ENCODE measurements around the gene AKR1C8.

DNA sequence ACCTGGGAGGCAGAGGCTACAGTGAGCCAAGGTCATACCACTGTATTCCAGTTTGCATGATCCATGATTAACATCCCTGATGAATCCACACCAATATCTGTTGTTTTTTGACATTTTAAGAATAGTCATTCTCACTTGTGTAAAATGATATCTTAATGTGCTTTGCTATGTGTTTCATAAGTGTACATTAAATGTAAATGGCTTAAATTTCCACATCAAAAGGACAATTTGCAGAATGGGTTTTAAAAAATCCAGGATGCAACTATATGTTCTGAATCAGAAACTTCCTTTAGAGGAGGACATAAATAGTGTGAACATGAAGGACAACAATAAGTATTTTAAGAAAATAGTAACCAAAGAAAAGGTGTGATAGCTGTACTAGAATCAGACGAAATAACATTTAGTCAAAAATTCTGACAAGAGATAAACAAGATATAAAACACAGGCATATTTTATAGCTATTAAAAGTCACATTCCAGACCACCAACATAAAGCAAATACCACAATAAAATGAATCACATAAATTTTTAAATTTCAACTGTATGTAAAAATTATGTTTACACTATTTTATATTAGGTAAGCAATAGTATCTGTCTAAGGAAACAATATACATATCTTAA is 48.4 kb downstream of the AKR1C8 start:
- no peak for TF ChIP-seq POLR2AphosphoS5 (IDR thresholded peaks at IDR 0.05; ENCODE audit: low read depth, low read length)
- TF ChIP-seq PAX5 (IDR thresholded peaks at IDR 0.05; ENCODE audit: insufficient read depth, low read length, severe bottlenecking): no peak
- no peak for TF ChIP-seq POLR2A (IDR thresholded peaks at IDR 0.05; ENCODE audit: low read depth, low read length)

Data from GM12891 (cell line).